Memory B cell (primary cell): ENCODE data around the gene SMOC2.
A peak's percentile ranks its signal among the peaks of the same experiment; 100 is the strongest.

Experiments used
- ATAC-seq: fragments of 150-1000 bp; cut with Tn5 transposase; 2 replicates; pipeline ENCODE4 v1.10.0; 2021; ENCODE audit warnings: low read depth, mild to moderate bottlenecking, moderate library complexity
- DNase-seq, 2 donors: peaks; one replicate each; pipeline ENCODE4 v3.0.0; 2022; ENCODE audit warnings: low spot score in 2 of 2
- H3K27ac Mint-ChIP-seq: one replicate; pipeline ENCODE4 v1.8.0; 2022; ENCODE audit warnings: mild to moderate bottlenecking, moderate library complexity, mixed read lengths
- H3K27me3 Mint-ChIP-seq: one replicate; pipeline ENCODE4 v1.8.0; 2022; ENCODE audit warnings: mixed read lengths
- H3K36me3 Mint-ChIP-seq: one replicate; pipeline ENCODE4 v1.8.0; 2022; ENCODE audit warnings: mild to moderate bottlenecking, mixed read lengths
- H3K4me1 Mint-ChIP-seq: one replicate; pipeline ENCODE4 v1.8.0; 2022; ENCODE audit warnings: mixed read lengths
- H3K4me3 Mint-ChIP-seq: one replicate; pipeline ENCODE4 v1.8.0; 2022; ENCODE audit warnings: mild to moderate bottlenecking, moderate library complexity, mixed read lengths
- H3K9me3 Mint-ChIP-seq: one replicate; pipeline ENCODE4 v1.8.0; 2022; ENCODE audit warnings: mixed read lengths

SMOC2 gene

GRCh38 chr6:168516944-168517741 is 76.2 kb downstream of the SMOC2 start:
- H3K9me3 Mint-ChIP-seq, result no peaks in the 10 kb centered on the region
- DNase-seq (no peak), ATAC-seq (no peak)
- H3K4me1 Mint-ChIP-seq, result no peaks in the 10 kb centered on the region
- H3K27ac Mint-ChIP-seq, result no peak overlapping the region
- H3K4me3 Mint-ChIP-seq, result no peak overlapping the region
- no peaks in the 10 kb centered on the region for H3K36me3 Mint-ChIP-seq
- H3K27me3 Mint-ChIP-seq, result no peaks in the 10 kb centered on the region

- Mint-ChIP-seq H3K4me3 (no peak overlapping the region), H3K4me1 (no peaks in the 10 kb centered on the region), H3K27me3 (peaks cover 5% of the 10 kb centered on the region), H3K9me3 (no peaks in the 10 kb centered on the region), H3K36me3 (no peaks in the 10 kb centered on the region), H3K27ac (no peak overlapping the region)
- ATAC-seq (no peak), DNase-seq (no peak)
Measured at GRCh38 chr6:168517742-168518347, 76.9 kb downstream of the SMOC2 start.

- Mint-ChIP-seq H3K27me3 (peaks cover 5% of the 10 kb centered on the region), H3K4me3 (no peak overlapping the region), H3K27ac (no peak overlapping the region), H3K4me1 (no peaks in the 10 kb centered on the region), H3K9me3 (no peaks in the 10 kb centered on the region), H3K36me3 (no peaks in the 10 kb centered on the region)
- no peak for ATAC-seq
- no peak for DNase-seq
Measured at GRCh38 chr6:168518348-168518745, 77.4 kb downstream of the SMOC2 start.

GRCh38 chr6:168518867-168519266 is 77.9 kb downstream of the SMOC2 start:
- no peak overlapping the region for H3K4me3 Mint-ChIP-seq
- H3K27me3 Mint-ChIP-seq, result peaks cover 5% of the 10 kb centered on the region
- H3K27ac Mint-ChIP-seq, result no peak overlapping the region
- H3K36me3 Mint-ChIP-seq, result no peaks in the 10 kb centered on the region
- ATAC-seq (no peak), DNase-seq (no peak)
- no peaks in the 10 kb centered on the region for H3K4me1 Mint-ChIP-seq
- H3K9me3 Mint-ChIP-seq, result no peaks in the 10 kb centered on the region

- no peak overlapping the region for H3K27ac Mint-ChIP-seq
Measured at GRCh38 chr6:168520233-168520632, 79.2 kb downstream of the SMOC2 start.

GRCh38 chr6:168524571-168525001 is 83.6 kb downstream of the SMOC2 start:
- H3K4me3 Mint-ChIP-seq, result no peak overlapping the region
- H3K4me1 Mint-ChIP-seq, result no peaks in the 10 kb centered on the region
- no peak overlapping the region for H3K27ac Mint-ChIP-seq
- H3K9me3 Mint-ChIP-seq, result no peaks in the 10 kb centered on the region
- no peaks in the 10 kb centered on the region for H3K36me3 Mint-ChIP-seq
- DNase-seq (no peak), ATAC-seq (no peak)
- H3K27me3 Mint-ChIP-seq, result peaks cover 7% of the 10 kb centered on the region

More at GRCh38 chr6:168520233-168520632, 79.2 kb downstream of the SMOC2 start:
- Mint-ChIP-seq H3K27me3 (peaks cover 5% of the 10 kb centered on the region), H3K36me3 (no peaks in the 10 kb centered on the region), H3K4me1 (no peaks in the 10 kb centered on the region), H3K9me3 (no peaks in the 10 kb centered on the region), H3K4me3 (no peak overlapping the region)
- no peak for DNase-seq
- ATAC-seq, result no peak

- H3K36me3 Mint-ChIP-seq, result no peaks in the 10 kb centered on the region
- no peak for DNase-seq
- H3K9me3 Mint-ChIP-seq, result no peaks in the 10 kb centered on the region
- H3K4me3 Mint-ChIP-seq, result no peak overlapping the region
- H3K27me3 Mint-ChIP-seq, result peaks cover 7% of the 10 kb centered on the region
- no peak overlapping the region for H3K27ac Mint-ChIP-seq
- H3K4me1 Mint-ChIP-seq, result no peaks in the 10 kb centered on the region
- ATAC-seq, result no peak
Measured at GRCh38 chr6:168525114-168525513, 84.1 kb downstream of the SMOC2 start.

- DNase-seq (no peak), ATAC-seq (no peak)
- no peak overlapping the region for H3K4me3 Mint-ChIP-seq
- H3K4me1 Mint-ChIP-seq, result no peaks in the 10 kb centered on the region
- no peaks in the 10 kb centered on the region for H3K9me3 Mint-ChIP-seq
- no peak overlapping the region for H3K27ac Mint-ChIP-seq
- H3K36me3 Mint-ChIP-seq, result no peaks in the 10 kb centered on the region
- peaks cover 7% of the 10 kb centered on the region for H3K27me3 Mint-ChIP-seq
Measured at GRCh38 chr6:168525926-168526630, 85.1 kb downstream of the SMOC2 start.

- H3K36me3 Mint-ChIP-seq, result no peaks in the 10 kb centered on the region
- no peak overlapping the region for H3K27ac Mint-ChIP-seq
- H3K27me3 Mint-ChIP-seq, result peaks cover 7% of the 10 kb centered on the region
- DNase-seq (no peak), ATAC-seq (no peak)
- H3K9me3 Mint-ChIP-seq, result no peaks in the 10 kb centered on the region
- H3K4me1 Mint-ChIP-seq, result no peaks in the 10 kb centered on the region
- no peak overlapping the region for H3K4me3 Mint-ChIP-seq
Measured at GRCh38 chr6:168526841-168527281, 85.9 kb downstream of the SMOC2 start.

- H3K36me3 Mint-ChIP-seq, result no peaks in the 10 kb centered on the region
- H3K9me3 Mint-ChIP-seq, result no peaks in the 10 kb centered on the region
- no peak overlapping the region for H3K4me3 Mint-ChIP-seq
- H3K27ac Mint-ChIP-seq, result no peak overlapping the region
- no peak for ATAC-seq
- DNase-seq, result no peak
- H3K27me3 Mint-ChIP-seq, result peaks cover 4% of the 10 kb centered on the region
- H3K4me1 Mint-ChIP-seq, result no peaks in the 10 kb centered on the region
Measured at GRCh38 chr6:168527451-168528210, 86.6 kb downstream of the SMOC2 start.

GRCh38 chr6:168528474-168529095 is 87.6 kb downstream of the SMOC2 start:
- Mint-ChIP-seq H3K36me3 (no peaks in the 10 kb centered on the region), H3K27me3 (peaks cover 2% of the 10 kb centered on the region), H3K4me3 (no peak overlapping the region), H3K27ac (no peak overlapping the region), H3K9me3 (no peaks in the 10 kb centered on the region), H3K4me1 (no peaks in the 10 kb centered on the region)
- DNase-seq, result no peak
- peak; percentile 55 for ATAC-seq

GRCh38 chr6:168529214-168529613 is 88.2 kb downstream of the SMOC2 start:
- ATAC-seq (no peak), DNase-seq (no peak)
- Mint-ChIP-seq H3K4me3 (no peak overlapping the region), H3K36me3 (no peaks in the 10 kb centered on the region), H3K9me3 (no peaks in the 10 kb centered on the region), H3K27ac (no peak overlapping the region), H3K4me1 (no peaks in the 10 kb centered on the region), H3K27me3 (peaks cover 2% of the 10 kb centered on the region)

- ATAC-seq, result no peak
- Mint-ChIP-seq H3K36me3 (no peaks in the 10 kb centered on the region), H3K27ac (no peak overlapping the region), H3K4me3 (no peak overlapping the region), H3K9me3 (no peaks in the 10 kb centered on the region), H3K27me3 (peaks cover 4% of the 10 kb centered on the region), H3K4me1 (no peaks in the 10 kb centered on the region)
- DNase-seq, result no peak
Measured at GRCh38 chr6:168530653-168531071, 89.7 kb downstream of the SMOC2 start.
